GM23248 (cell line): ENCODE measurements around the gene LYRM2. TPM values are rescaled to one million over a fixed set of nuclear protein-coding genes. Genes with fewer than 3 reads are reported as not detected.

Experiments used
- DNase-seq: peaks from one replicate; pipeline ENCODE4 v3.0.0-alpha.2; 2015
- H2AFZ ChIP-seq: fragments of 200-600 bp; sonication (generic); 2 replicates; pipeline ENCODE4 v1.6.1; 2016; ENCODE audit warnings: antibody characterized with exemption
- H3F3A ChIP-seq: fragments of 200-600 bp; sonication (generic); 2 replicates; pipeline ENCODE4 v1.6.1; 2016; ENCODE audit warnings: mild to moderate bottlenecking, antibody characterized with exemption, mixed run types; ENCODE audit not compliant: insufficient read depth
- H3K27ac ChIP-seq: fragments of 200-600 bp; sonication (generic); 2 replicates; pipeline ENCODE4 v1.5.1; 2016; ENCODE audit warnings: mild to moderate bottlenecking
- H3K27me3 ChIP-seq: fragments of 200-600 bp; sonication (generic); replicated peaks from 2 replicates; pipeline ENCODE4 v1.6.1; 2016; ENCODE audit warnings: mild to moderate bottlenecking; ENCODE audit not compliant: insufficient read depth
- H3K36me3 ChIP-seq: fragments of 200-600 bp; sonication (generic); 2 replicates; pipeline ENCODE4 v1.6.1; 2016; ENCODE audit warnings: low read depth, mild to moderate bottlenecking
- H3K4me1 ChIP-seq: fragments of 200-600 bp; sonication (generic); 2 replicates; pipeline ENCODE4 v1.6.1; 2016; ENCODE audit warnings: mild to moderate bottlenecking; ENCODE audit not compliant: insufficient read depth
- H3K4me2 ChIP-seq: fragments of 200-600 bp; sonication (generic); one replicate; pipeline ENCODE4 v1.6.1; 2016; ENCODE audit warnings: mild to moderate bottlenecking; ENCODE audit not compliant: unreplicated experiment
- H3K4me3 ChIP-seq: fragments of 200-600 bp; sonication (generic); 2 replicates; pipeline ENCODE4 v1.5.1; 2016; ENCODE audit warnings: mild to moderate bottlenecking
- H3K79me2 ChIP-seq: fragments of 200-600 bp; sonication (generic); 2 replicates; pipeline ENCODE4 v1.6.1; 2016; ENCODE audit warnings: mild to moderate bottlenecking; ENCODE audit not compliant: insufficient read depth
- H3K9ac ChIP-seq: fragments of 200-600 bp; sonication (generic); 2 replicates; pipeline ENCODE4 v1.6.1; 2016; ENCODE audit warnings: mild to moderate bottlenecking
- H3K9me2 ChIP-seq: fragments of 200-600 bp; sonication (generic); 2 replicates; pipeline ENCODE4 v1.6.1; 2016; ENCODE audit warnings: mixed run types, mild to moderate bottlenecking, moderate library complexity; ENCODE audit not compliant: insufficient read depth
- H3K9me3 ChIP-seq: fragments of 200-600 bp; sonication (generic); one replicate; pipeline ENCODE4 v1.6.1; 2017; ENCODE audit warnings: low read depth
- H4K20me1 ChIP-seq: fragments of 200-600 bp; sonication (generic); 2 replicates; pipeline ENCODE4 v1.6.0; 2016; ENCODE audit not compliant: insufficient read depth
- EZH2 ChIP-seq: fragments of 200-600 bp; sonication (generic); IDR thresholded peaks from 2 replicates; pipeline ENCODE4 v1.6.1; 2018; ENCODE audit warnings: antibody characterized with exemption, mild to moderate bottlenecking; ENCODE audit not compliant: insufficient read depth, poor library complexity, severe bottlenecking
- EZH2phosphoT487 ChIP-seq: fragments of 200-600 bp; sonication (generic); IDR thresholded peaks from 2 replicates; pipeline ENCODE4 v1.6.1; 2018; ENCODE audit warnings: antibody characterized with exemption, moderate library complexity, mild to moderate bottlenecking, low read depth; ENCODE audit not compliant: insufficient read depth
- WGBS, 2 experiments: methylation state at CpG; one replicate each; pipeline ENCODE4 v1.1.6; 2015 to 2017; ENCODE audit warnings: low lambda C conversion rate in 2 of 2, low coverage in 1 of 2; ENCODE audit errors: missing lambda C conversion rate in 2 of 2; 5-methylcytosine and 5-hydroxymethylcytosine counted together
- in situ Hi-C: fragments of 300-500 bp; cut with MboI; formaldehyde crosslinking; loops from 2 replicates; pipeline ENCODE4 v1.15.0; 2020
- polyA plus RNA-seq: library from polyadenylated mRNA; unstranded; fragments of >200 nt; fragmentation: Nextera tagmentation; extraction: Ambion mirVana; gene quantifications from 2 replicates; pipeline ENCODE4 v1.2.1, GENCODE V29; 2016
- total RNA-seq: library from RNA; depleted of rRNA; stranded (reverse); fragments of >200 nt; shearing (Covaris generic); gene quantifications from 2 replicates; pipeline ENCODE4 v1.2.3, GENCODE V29; 2014

The LYRM2 gene
- total and polyA plus RNA-seq, 2 experiments from 2014 or later = 30.6 to 69.5 TPM

- H3K4me2 ChIP-seq = no peak overlapping the region
- no peaks in the 10 kb centered on the region for H3F3A ChIP-seq
- no peaks in the 10 kb centered on the region for H3K27me3 ChIP-seq
- H3K9me3 ChIP-seq = no peaks in the 10 kb centered on the region
- H3K9ac ChIP-seq = no peak overlapping the region
- no peaks in the 10 kb centered on the region for H3K36me3 ChIP-seq
- TF ChIP-seq EZH2phosphoT487 (no peak), EZH2 (no peak)
- no peaks in the 10 kb centered on the region for H3K9me2 ChIP-seq
- in situ Hi-C loops = no loop called here
- H2AFZ ChIP-seq = no peak overlapping the region
- H4K20me1 ChIP-seq = no peaks in the 10 kb centered on the region
- no peaks in the 10 kb centered on the region for H3K79me2 ChIP-seq
- WGBS, 2 experiments = 73 to 74% methylated on average over 7 of the region's 7 CpGs
- no peak overlapping the region for H3K4me3 ChIP-seq
- no peak overlapping the region for H3K27ac ChIP-seq
- no peak for DNase-seq
- H3K4me1 ChIP-seq = no peaks in the 10 kb centered on the region
Observed at GRCh38 chr6:89599727-89600126, 38.8 kb downstream of the LYRM2 start.

GRCh38 chr6:89597988-89598387 lies 40.6 kb downstream of the LYRM2 start:
- Histone ChIP-seq H3K4me3 (no peak overlapping the region), H3K9me2 (no peaks in the 10 kb centered on the region), H3K4me2 (no peak overlapping the region), H3K9ac (no peak overlapping the region), H3K36me3 (no peaks in the 10 kb centered on the region), H3K27ac (no peak overlapping the region), H3K79me2 (no peaks in the 10 kb centered on the region), H3K4me1 (no peaks in the 10 kb centered on the region), H4K20me1 (no peaks in the 10 kb centered on the region), H3K27me3 (no peaks in the 10 kb centered on the region), H3F3A (no peaks in the 10 kb centered on the region), H3K9me3 (no peaks in the 10 kb centered on the region), H2AFZ (no peak overlapping the region)
- peak; percentile 37 for DNase-seq
- in situ Hi-C loops = no loop called here
- 21 to 23% methylated on average over 3 of the region's 3 CpGs for WGBS, 2 experiments
- TF ChIP-seq EZH2phosphoT487 (no peak), EZH2 (no peak)

- Histone ChIP-seq H2AFZ (no peak overlapping the region), H3K36me3 (no peaks in the 10 kb centered on the region), H3F3A (no peaks in the 10 kb centered on the region), H3K79me2 (no peaks in the 10 kb centered on the region), H4K20me1 (no peaks in the 10 kb centered on the region), H3K4me2 (no peak overlapping the region), H3K9me3 (no peaks in the 10 kb centered on the region), H3K9ac (no peak overlapping the region), H3K9me2 (no peaks in the 10 kb centered on the region), H3K4me3 (no peak overlapping the region), H3K27me3 (no peaks in the 10 kb centered on the region), H3K4me1 (no peaks in the 10 kb centered on the region), H3K27ac (no peak overlapping the region)
- WGBS, 2 experiments = 24 to 27% methylated on average over 2 of the region's 2 CpGs
- in situ Hi-C loops = no loop called here
- TF ChIP-seq EZH2 (no peak), EZH2phosphoT487 (no peak)
- DNase-seq = no peak
Observed at GRCh38 chr6:89597372-89597771, 41.2 kb downstream of the LYRM2 start.

- 20 to 38% methylated on average over 1 of the region's 1 CpG for WGBS, 2 experiments
- DNase-seq = no peak
Observed at GRCh38 chr6:89596484-89596883, 42.1 kb downstream of the LYRM2 start.

GRCh38 chr6:89596056-89596455 lies 42.5 kb downstream of the LYRM2 start:
- no peak overlapping the region for H2AFZ ChIP-seq
- no peaks in the 10 kb centered on the region for H3K9me3 ChIP-seq
- no peaks in the 10 kb centered on the region for H3K36me3 ChIP-seq
- in situ Hi-C loops = no loop called here
- TF ChIP-seq EZH2phosphoT487 (no peak), EZH2 (no peak)
- no peaks in the 10 kb centered on the region for H4K20me1 ChIP-seq
- H3K9ac ChIP-seq = no peak overlapping the region
- no peaks in the 10 kb centered on the region for H3K9me2 ChIP-seq
- no peak overlapping the region for H3K27ac ChIP-seq
- no peaks in the 10 kb centered on the region for H3K4me1 ChIP-seq
- WGBS, 2 experiments = 76 to 82% methylated on average over 2 of the region's 2 CpGs
- no peak overlapping the region for H3K4me2 ChIP-seq
- no peaks in the 10 kb centered on the region for H3F3A ChIP-seq
- no peak overlapping the region for H3K4me3 ChIP-seq
- H3K27me3 ChIP-seq = no peaks in the 10 kb centered on the region
- DNase-seq = no peak
- no peaks in the 10 kb centered on the region for H3K79me2 ChIP-seq

More at GRCh38 chr6:89596484-89596883, 42.1 kb downstream of the LYRM2 start:
- H3K36me3 ChIP-seq = no peaks in the 10 kb centered on the region
- H3K4me2 ChIP-seq = no peak overlapping the region
- H3K27ac ChIP-seq = no peak overlapping the region
- in situ Hi-C loops = no loop called here
- no peak overlapping the region for H3K9ac ChIP-seq
- no peaks in the 10 kb centered on the region for H3F3A ChIP-seq
- H3K4me1 ChIP-seq = no peaks in the 10 kb centered on the region
- no peaks in the 10 kb centered on the region for H3K9me3 ChIP-seq
- H2AFZ ChIP-seq = no peak overlapping the region
- TF ChIP-seq EZH2 = no peak
- no peak for TF ChIP-seq EZH2phosphoT487
- H3K27me3 ChIP-seq = no peaks in the 10 kb centered on the region
- no peak overlapping the region for H3K4me3 ChIP-seq
- H4K20me1 ChIP-seq = no peaks in the 10 kb centered on the region
- H3K79me2 ChIP-seq = no peaks in the 10 kb centered on the region
- H3K9me2 ChIP-seq = no peaks in the 10 kb centered on the region
